ENCODE results near the gene NFIA. TPM values are rescaled to one million over a fixed set of nuclear protein-coding genes. Genes with fewer than 3 reads are reported as not detected.

The NFIA gene
- total and polyA plus RNA-seq, 2 of the 13 experiments (the other 11 are each of a cell fraction or from before 2014, with no cell fraction given): 14.7 to 28.5 TPM

DNA sequence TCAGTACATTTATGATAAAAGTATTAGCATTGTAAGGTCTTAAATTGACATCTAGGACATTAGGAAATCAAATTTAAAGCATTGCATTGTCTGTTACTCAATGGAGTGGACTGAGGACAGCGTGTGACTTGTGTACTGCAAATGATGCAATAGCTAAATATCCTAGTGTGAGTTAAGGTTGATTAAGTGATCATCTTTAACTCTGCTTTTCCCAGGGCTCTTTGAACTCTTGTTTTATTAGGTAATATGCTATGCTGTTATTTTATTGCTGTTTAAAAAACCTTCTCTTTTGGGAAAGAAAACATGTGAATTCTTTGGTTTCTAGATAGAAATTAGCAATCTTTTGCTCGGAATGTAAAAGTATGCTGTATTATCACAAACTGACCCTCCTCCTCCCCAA, 38.6 kb downstream of the NFIA start (continued):
- no peak for TF ChIP-seq NR1H2 (CRISPR knock-in tag; IDR thresholded peaks at IDR 0.05; ENCODE audit: borderline replicate concordance, low read depth)
- TF ChIP-seq ZFP41 (CRISPR knock-in tag; IDR thresholded peaks at IDR 0.05; ENCODE audit: borderline replicate concordance): no peak
- no peak for TF ChIP-seq ARHGAP35 (CRISPR knock-in tag; IDR thresholded peaks at IDR 0.05; ENCODE audit: borderline replicate concordance)
- no peak for TF ChIP-seq ARID2 (CRISPR knock-in tag; IDR thresholded peaks at IDR 0.05; ENCODE audit: borderline replicate concordance)
- no peak for TF ChIP-seq ZNF557 (CRISPR knock-in tag; IDR thresholded peaks at IDR 0.05)
- TF ChIP-seq ZNF335 (CRISPR knock-in tag; IDR thresholded peaks at IDR 0.05): no peak
- no peak for TF ChIP-seq KDM1A (CRISPR knock-in tag; IDR thresholded peaks at IDR 0.05)
- TF ChIP-seq HDAC6 (IDR thresholded peaks at IDR 0.05; ENCODE audit: low read depth, low read length): no peak
- no peak for TF ChIP-seq ZNF768 (CRISPR knock-in tag; IDR thresholded peaks at IDR 0.05)
- peak; percentile 32; the same call in 1 of the 2 replicates for TF ChIP-seq FOXO1 (CRISPR knock-in tag; IDR thresholded peaks at IDR 0.05)
- 0 out of 2 replicates have a peak, but pooled peaks have one; percentile 41 for TF ChIP-seq FOXP1 (IDR thresholded peaks at IDR 0.05)
- peak; percentile 90 for TF ChIP-seq FOXP1 (CRISPR knock-in tag; IDR thresholded peaks at IDR 0.05)
- TF ChIP-seq, protein P1, sequence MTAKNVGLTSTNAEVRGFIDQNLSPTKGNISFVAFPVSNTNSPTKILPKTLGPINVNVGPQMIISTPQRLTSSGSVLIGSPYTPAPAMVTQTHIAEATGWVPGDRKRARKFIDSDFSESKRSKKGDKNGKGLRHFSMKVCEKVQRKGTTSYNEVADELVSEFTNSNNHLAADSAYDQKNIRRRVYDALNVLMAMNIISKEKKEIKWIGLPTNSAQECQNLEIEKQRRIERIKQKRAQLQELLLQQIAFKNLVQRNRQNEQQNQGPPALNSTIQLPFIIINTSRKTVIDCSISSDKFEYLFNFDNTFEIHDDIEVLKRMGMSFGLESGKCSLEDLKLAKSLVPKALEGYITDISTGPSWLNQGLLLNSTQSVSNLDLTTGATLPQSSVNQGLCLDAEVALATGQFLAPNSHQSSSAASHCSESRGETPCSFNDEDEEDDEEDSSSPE (CRISPR knock-in tag; IDR thresholded peaks at IDR 0.05): no peak
- TF ChIP-seq ZFP82 (CRISPR knock-in tag; IDR thresholded peaks at IDR 0.05; ENCODE audit: borderline replicate concordance): no peak
- no peak for TF ChIP-seq ZUFSP (CRISPR knock-in tag; IDR thresholded peaks at IDR 0.05; ENCODE audit: borderline replicate concordance)
- no peak for TF ChIP-seq SRSF9 (IDR thresholded peaks at IDR 0.05; ENCODE audit: borderline replicate concordance, insufficient read depth, low read depth, low read length, poor library complexity, severe bottlenecking)
